Endothelial cell of umbilical vein (primary cell): ENCODE results near the gene CCDC14. TPM values are rescaled to one million over a fixed set of nuclear protein-coding genes. Genes with fewer than 3 reads are reported as not detected.
A peak's percentile ranks its signal among the peaks of the same experiment; 100 is the strongest.

Experiments
- BruUV-seq: library from RNA; stranded (reverse); fragments of 400-500 nt; replicated peaks from 2 replicates; lab custom pipeline; 2021; lab: Mats Ljungman, UMichigan
- CTCF ChIA-PET: fragments of 300-600, 350-600 bp; sonication (Branson Sonifier 250); formaldehyde crosslinking; loops from one replicate; lab custom pipeline; 2021; ENCODE audit warnings: antibody characterized with exemption, inconsistent platforms; lab: Charles Lee
- POLR2A ChIA-PET: fragments of 300-600, 350-600 bp; sonication (Branson Sonifier 250); formaldehyde crosslinking; loops from one replicate; lab custom pipeline; 2021; ENCODE audit warnings: antibody characterized with exemption, inconsistent platforms; lab: Charles Lee
- DNase-seq: peaks from one replicate; pipeline ENCODE4 v3.0.0-alpha.2; 2011; ENCODE audit warnings: low read depth, low spot score
- FAIRE-seq: peaks from 2 replicates; lab custom pipeline; 2011; peaks lifted over from hg19 to GRCh38; lab: Jason Lieb, UNC
- H2AFZ ChIP-seq: 2 replicates; pipeline ENCODE4 v1.6.0; 2012; ENCODE audit warnings: low read depth, low read length, control low read depth, inconsistent platforms
- H3K27ac ChIP-seq: 2 replicates; pipeline ENCODE4 v1.5.1; 2011; ENCODE audit warnings: low read depth, mild to moderate bottlenecking, control low read depth, low read length, moderate library complexity; ENCODE audit not compliant: insufficient read depth
- H3K27me3 ChIP-seq, 2 experiments: 2 replicates each; pipeline versions ENCODE4 v1.6.0 to v1.6.1; 2011; ENCODE audit warnings: low read length in 2 of 2, mixed read lengths in 1 of 2; ENCODE audit not compliant: control insufficient read depth in 2 of 2, insufficient read depth in 2 of 2
- H3K36me3 ChIP-seq, 2 experiments: 2 replicates in 1 of 2; 3 replicates in 1 of 2; pipeline ENCODE4 v1.5.1; 2011; ENCODE audit warnings: low read length in 2 of 2, mild to moderate bottlenecking in 1 of 2, moderate library complexity in 1 of 2; ENCODE audit not compliant: control insufficient read depth in 2 of 2, insufficient read depth in 2 of 2; ENCODE audit errors: extremely low read depth in 1 of 2
- H3K4me1 ChIP-seq: 3 replicates; pipeline ENCODE4 v1.5.1; 2011; ENCODE audit warnings: mild to moderate bottlenecking, low read length; ENCODE audit not compliant: control insufficient read depth, insufficient read depth; ENCODE audit errors: extremely low read depth
- H3K4me2 ChIP-seq: 2 replicates; pipeline ENCODE4 v1.6.1; 2011; ENCODE audit warnings: low read length, control low read depth, mixed read lengths; ENCODE audit not compliant: insufficient read depth
- H3K4me3 ChIP-seq, 3 experiments: fragments of 200-600 bp in 1 of 3; sonication (generic), shearing (Covaris generic) in 1 of 3; replicated peaks in 1 of 3; 2 replicates each; pipeline ENCODE4 v1.5.1; 2011 to 2016; ENCODE audit warnings: control low read depth in 3 of 3, low read length in 3 of 3, mild to moderate bottlenecking in 2 of 3, inconsistent platforms in 1 of 3, low read depth in 1 of 3, moderate library complexity in 1 of 3; ENCODE audit not compliant: insufficient read depth in 1 of 3
- H3K79me2 ChIP-seq: 2 replicates; pipeline ENCODE4 v1.6.0; 2012; ENCODE audit warnings: low read length, inconsistent platforms; ENCODE audit not compliant: control insufficient read depth, insufficient read depth
- H3K9ac ChIP-seq: replicated peaks from 2 replicates; pipeline ENCODE3; 2011; ENCODE audit warnings: low read length, control low read depth; ENCODE audit not compliant: insufficient read depth; ENCODE audit errors: extremely low read depth
- H3K9me1 ChIP-seq: replicated peaks from 3 replicates; pipeline ENCODE4 v1.6.0; 2011; ENCODE audit warnings: mild to moderate bottlenecking, low read length; ENCODE audit not compliant: control insufficient read depth, insufficient read depth; ENCODE audit errors: extremely low read depth
- H3K9me3 ChIP-seq: replicated peaks from 2 replicates; pipeline ENCODE4 v1.5.1; 2012; ENCODE audit warnings: low read length, inconsistent platforms; ENCODE audit not compliant: control insufficient read depth, insufficient read depth
- H4K20me1 ChIP-seq: replicated peaks from 2 replicates; pipeline ENCODE3; 2011; ENCODE audit warnings: mild to moderate bottlenecking, low read length; ENCODE audit not compliant: control insufficient read depth, insufficient read depth; ENCODE audit errors: extremely low read depth
- CTCF ChIP-seq, 2 donors: IDR thresholded peaks; 1 replicate in 1 of 2; 2 replicates in 1 of 2; pipeline ENCODE4 v1.5.1; 2011; ENCODE audit warnings: low read length in 2 of 2, mild to moderate bottlenecking in 2 of 2, moderate library complexity in 2 of 2, control low read depth in 1 of 2, inconsistent platforms in 1 of 2, low read depth in 1 of 2; ENCODE audit not compliant: insufficient read depth in 1 of 2; ENCODE audit errors: extremely low read depth in 1 of 2
- EZH2 ChIP-seq: IDR thresholded peaks from 2 replicates; pipeline ENCODE4 v1.6.1; 2012; ENCODE audit warnings: borderline replicate concordance, low read depth, mild to moderate bottlenecking, moderate library complexity, low read length, inconsistent platforms; ENCODE audit not compliant: severe bottlenecking
- FOS ChIP-seq: IDR thresholded peaks from 2 replicates; pipeline ENCODE4 v1.6.1; 2011; ENCODE audit warnings: mild to moderate bottlenecking, low read length, moderate library complexity, borderline replicate concordance; ENCODE audit not compliant: insufficient read depth
- GATA2 ChIP-seq: IDR thresholded peaks from 2 replicates; pipeline ENCODE4 v1.7.0; 2011; ENCODE audit warnings: low read depth, mild to moderate bottlenecking, moderate library complexity, mixed read lengths, low read length; ENCODE audit not compliant: insufficient read length, insufficient read depth
- JUN ChIP-seq: IDR thresholded peaks from 2 replicates; pipeline ENCODE4 v1.6.1; 2011; ENCODE audit warnings: borderline replicate concordance, low read depth; ENCODE audit not compliant: insufficient read length, insufficient read depth
- MAX ChIP-seq: IDR thresholded peaks from 2 replicates; pipeline ENCODE4 v1.6.1; 2011; ENCODE audit not compliant: insufficient read depth, insufficient read length
- MYC ChIP-seq: IDR thresholded peaks from one replicate; pipeline ENCODE4 v1.6.1; 2011; ENCODE audit warnings: mild to moderate bottlenecking, low read depth, low read length
- POLR2A ChIP-seq: IDR thresholded peaks from 2 replicates; pipeline ENCODE4 v1.6.1; 2012; ENCODE audit warnings: low read depth, mild to moderate bottlenecking, control low read depth, low read length
- POLR2AphosphoS5 ChIP-seq: IDR thresholded peaks from 2 replicates; pipeline ENCODE4 v1.6.1; 2012; ENCODE audit warnings: low read depth, mild to moderate bottlenecking, control low read depth, low read length, moderate library complexity; ENCODE audit not compliant: insufficient read depth
- dilution Hi-C: fragments of 300-500 bp; cut with MboI; formaldehyde crosslinking; loops from one replicate; pipeline ENCODE4 v1.15.0; 2019; ENCODE audit warnings: low sequenced_read_pairs; ENCODE audit not compliant: extremely low pct_ligation_motif_present
- intact Hi-C: fragments of 100-400 bp; cut with micrococcal nuclease; formaldehyde crosslinking; loops from one replicate; pipeline ENCODE4 v1.10.0; 2022
- polyA plus RNA-seq, 4 experiments: library from polyadenylated mRNA; depleted of rRNA in 3 of 4; stranded (reverse) in 3 of 4; unstranded in 1 of 4; fragments of >200 nt; gene quantifications; 2 replicates each; pipeline versions ENCODE4 v1.2.1 to v1.2.3, GENCODE V29; 2011 to 2012; ENCODE audit warnings: missing spikeins in 1 of 4
- total RNA-seq: library from RNA; stranded (reverse); gene quantifications from 2 replicates; pipeline ENCODE4 v1.2.3, GENCODE V29; 2021

Gene CCDC14
- total and polyA plus RNA-seq, 2 donors (not counting 3 experiments of a cell fraction or from before 2014, with no cell fraction given) = 47.5 to 55.3 TPM

- Histone ChIP-seq H3K4me2 (peak within 1 kb of the TSS; percentile 68), H3K9me3 (no peaks in the 10 kb centered on the region), H3K27me3 (peaks cover 8 to 14% of the 10 kb centered on the region in 2 experiments), H3K27ac (no peak within 1 kb of the TSS), H3K9me1 (no peaks in the 10 kb centered on the region), H3K36me3 (no peaks in the 10 kb centered on the region), H3K4me1 (peaks cover 3% of the 10 kb centered on the region), H3K79me2 (no peaks in the 10 kb centered on the region), H4K20me1 (no peaks in the 10 kb centered on the region), H3K9ac (no peak within 1 kb of the TSS), H3K4me3 (peak within 1 kb of the TSS; percentile 7 to 30 (median 20)), H2AFZ (peak within 1 kb of the TSS; percentile 90)
- intact Hi-C loops (loop anchor here (1.0 to 10.0 kb wide), 4 partner anchors 77 to 230 kb away; partner anchors contain the start of gene CCDC14), dilution Hi-C loops (no loop called here)
- CTCF ChIA-PET = interaction anchor here (0.9 to 1.9 kb wide), 4 partner anchors 23 to 232 kb away, joined by 3 to 8 read pairs (median 4); no protein-coding TSS in a partner anchor
- peak; percentile 57 for FAIRE-seq
- no TSS peak for BruUV-seq
- POLR2A ChIA-PET = no interaction called here
- peak; percentile 71 for DNase-seq
- no peak for TF ChIP-seq FOS
- no peak for TF ChIP-seq EZH2
- no peak for TF ChIP-seq MAX
Measured at GRCh38 chr3:123884203-123884831, 76.7 kb downstream of the CCDC14 start, which contains the start of gene MYLK. Gene MYLK, minus strand, starts transcription at chr3:123884332. Its CDS starts 90,491 bp downstream, at chr3:123793841.

- BruUV-seq = no TSS peak
- Histone ChIP-seq H3K27ac (no peak overlapping the region), H3K36me3 (no peaks in the 10 kb centered on the region), H3K4me2 (peak overlapping the region; percentile 59), H3K27me3 (peaks cover 8 to 14% of the 10 kb centered on the region in 2 experiments), H3K4me1 (peaks cover 3% of the 10 kb centered on the region), H3K9me3 (no peaks in the 10 kb centered on the region), H3K9me1 (no peaks in the 10 kb centered on the region), H3K9ac (no peak overlapping the region), H3K79me2 (no peaks in the 10 kb centered on the region), H4K20me1 (no peaks in the 10 kb centered on the region), H2AFZ (peak overlapping the region; percentile 78), H3K4me3 (peak overlapping the region; percentile 7 to 20 (median 19))
- ChIA-PET CTCF (interaction anchor here (0.9 to 1.9 kb wide), 5 partner anchors 22 to 231 kb away, joined by 3 to 8 read pairs (median 4); no protein-coding TSS in a partner anchor), POLR2A (no interaction called here)
- TF ChIP-seq MYC (no peak), GATA2 (no peak), POLR2A (no peak), MAX (no peak), FOS (no peak), JUN (no peak), EZH2 (no peak), CTCF (IDR thresholded peaks at IDR 0.05; ENCODE audit: extremely low read depth in 1 of 2, insufficient read depth in 1 of 2, low read depth in 1 of 2, low read length in 2 of 2) (no peak), POLR2AphosphoS5 (no peak)
- no peak for DNase-seq
- intact Hi-C loops = loop anchor here (1.0 to 10.0 kb wide), 4 partner anchors 76 to 229 kb away; partner anchors contain the start of gene CCDC14
- no peak for FAIRE-seq
- dilution Hi-C loops = no loop called here
Measured at GRCh38 chr3:123883701-123884202, 77.3 kb downstream of the CCDC14 start.
